Smooth muscle cell (in vitro differentiated cells): ENCODE data around the gene GNB1L. TPM values are rescaled to one million over a fixed set of nuclear protein-coding genes. Genes with fewer than 3 reads are reported as not detected.

Source experiments
- DNase-seq: peaks from one replicate; lab custom pipeline; 2025; ENCODE audit not compliant: unreplicated experiment; lab: John Stamatoyannopoulos, UW
- H2AFZ ChIP-seq: fragments of 200-600 bp; sonication (generic); 2 replicates; pipeline ENCODE4 v1.6.0; 2016; ENCODE audit warnings: antibody characterized with exemption, low read depth, mild to moderate bottlenecking
- H3F3A ChIP-seq: fragments of 200-600 bp; sonication (generic); 2 replicates; pipeline ENCODE4 v1.6.0; 2017; ENCODE audit warnings: antibody characterized with exemption, low read depth
- H3K27ac ChIP-seq: fragments of 200-600 bp; sonication (generic); 2 replicates; pipeline ENCODE4 v1.5.1; 2016; ENCODE audit warnings: low read depth, mild to moderate bottlenecking
- H3K27me3 ChIP-seq: fragments of 200-600 bp; sonication (generic); 2 replicates; pipeline ENCODE4 v1.6.1; 2016; ENCODE audit warnings: low read depth, mild to moderate bottlenecking
- H3K36me3 ChIP-seq: fragments of 200-600 bp; sonication (generic); 2 replicates; pipeline ENCODE4 v1.5.1; 2016; ENCODE audit warnings: low read depth
- H3K4me1 ChIP-seq: fragments of 200-600 bp; sonication (generic); 2 replicates; pipeline ENCODE4 v1.5.1; 2016; ENCODE audit warnings: low read depth
- H3K4me2 ChIP-seq: fragments of 200-600 bp; sonication (generic); 2 replicates; pipeline ENCODE4 v1.6.0; 2016; ENCODE audit warnings: mild to moderate bottlenecking
- H3K4me3 ChIP-seq: fragments of 200-600 bp; sonication (generic); 2 replicates; pipeline ENCODE4 v1.5.1; 2016; ENCODE audit warnings: mild to moderate bottlenecking
- H3K79me2 ChIP-seq: fragments of 200-600 bp; sonication (generic); 2 replicates; pipeline ENCODE4 v1.6.0; 2016; ENCODE audit warnings: low read depth, mild to moderate bottlenecking
- H3K9ac ChIP-seq: fragments of 200-600 bp; sonication (generic); 2 replicates; pipeline ENCODE4 v1.6.0; 2016; ENCODE audit warnings: low read depth
- H3K9me3 ChIP-seq: fragments of 200-600 bp; sonication (generic); replicated peaks from 2 replicates; pipeline ENCODE4 v1.5.1; 2016; ENCODE audit warnings: low read depth
- H4K20me1 ChIP-seq: fragments of 200-600 bp; sonication (generic); 2 replicates; pipeline ENCODE4 v1.6.0; 2016; ENCODE audit warnings: low read depth
- WGBS: methylation state at CpG from one replicate; pipeline ENCODE4 v1.1.7; 2016; ENCODE audit warnings: low lambda C conversion rate; 5-methylcytosine and 5-hydroxymethylcytosine counted together
- polyA plus RNA-seq: library from polyadenylated mRNA; unstranded; fragments of >200 nt; fragmentation: Nextera tagmentation; extraction: Ambion mirVana; gene quantifications from 2 replicates; pipeline ENCODE4 v1.2.1, GENCODE V29; 2016
- total RNA-seq: library from RNA; depleted of rRNA; stranded (reverse); fragments of >200 nt; gene quantifications from 2 replicates; pipeline ENCODE4 v1.2.3, GENCODE V29; 2014
- TF ChIP-seq, protein P1 (sequence below): fragments of 200-600 bp; sonication (generic); IDR thresholded peaks from 2 replicates; pipeline ENCODE4 v1.5.1; 2017; ENCODE audit warnings: borderline replicate concordance, mild to moderate bottlenecking, antibody characterized with exemption; ENCODE audit not compliant: insufficient read depth, poor library complexity, severe bottlenecking

Gene GNB1L
- total and polyA plus RNA-seq, 2 experiments from 2014 or later = 4.1 to 7.4 TPM

- Histone ChIP-seq H3F3A (no peaks in the 10 kb centered on the region), H2AFZ (no peak overlapping the region), H4K20me1 (no peaks in the 10 kb centered on the region), H3K9ac (no peak overlapping the region), H3K4me1 (no peaks in the 10 kb centered on the region), H3K4me2 (no peak overlapping the region), H3K36me3 (no peaks in the 10 kb centered on the region), H3K27ac (no peak overlapping the region), H3K9me3 (no peaks in the 10 kb centered on the region), H3K4me3 (no peak overlapping the region), H3K27me3 (no peaks in the 10 kb centered on the region), H3K79me2 (no peaks in the 10 kb centered on the region)
- no peak for DNase-seq
- TF ChIP-seq, protein P1, sequence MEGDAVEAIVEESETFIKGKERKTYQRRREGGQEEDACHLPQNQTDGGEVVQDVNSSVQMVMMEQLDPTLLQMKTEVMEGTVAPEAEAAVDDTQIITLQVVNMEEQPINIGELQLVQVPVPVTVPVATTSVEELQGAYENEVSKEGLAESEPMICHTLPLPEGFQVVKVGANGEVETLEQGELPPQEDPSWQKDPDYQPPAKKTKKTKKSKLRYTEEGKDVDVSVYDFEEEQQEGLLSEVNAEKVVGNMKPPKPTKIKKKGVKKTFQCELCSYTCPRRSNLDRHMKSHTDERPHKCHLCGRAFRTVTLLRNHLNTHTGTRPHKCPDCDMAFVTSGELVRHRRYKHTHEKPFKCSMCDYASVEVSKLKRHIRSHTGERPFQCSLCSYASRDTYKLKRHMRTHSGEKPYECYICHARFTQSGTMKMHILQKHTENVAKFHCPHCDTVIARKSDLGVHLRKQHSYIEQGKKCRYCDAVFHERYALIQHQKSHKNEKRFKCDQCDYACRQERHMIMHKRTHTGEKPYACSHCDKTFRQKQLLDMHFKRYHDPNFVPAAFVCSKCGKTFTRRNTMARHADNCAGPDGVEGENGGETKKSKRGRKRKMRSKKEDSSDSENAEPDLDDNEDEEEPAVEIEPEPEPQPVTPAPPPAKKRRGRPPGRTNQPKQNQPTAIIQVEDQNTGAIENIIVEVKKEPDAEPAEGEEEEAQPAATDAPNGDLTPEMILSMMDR = no peak
- WGBS = 93% methylated on average over 22 of the region's 22 CpGs
These were observed 69.0 kb downstream of the GNB1L start for GRCh38 chr22:19785461-19786263.

DNA sequence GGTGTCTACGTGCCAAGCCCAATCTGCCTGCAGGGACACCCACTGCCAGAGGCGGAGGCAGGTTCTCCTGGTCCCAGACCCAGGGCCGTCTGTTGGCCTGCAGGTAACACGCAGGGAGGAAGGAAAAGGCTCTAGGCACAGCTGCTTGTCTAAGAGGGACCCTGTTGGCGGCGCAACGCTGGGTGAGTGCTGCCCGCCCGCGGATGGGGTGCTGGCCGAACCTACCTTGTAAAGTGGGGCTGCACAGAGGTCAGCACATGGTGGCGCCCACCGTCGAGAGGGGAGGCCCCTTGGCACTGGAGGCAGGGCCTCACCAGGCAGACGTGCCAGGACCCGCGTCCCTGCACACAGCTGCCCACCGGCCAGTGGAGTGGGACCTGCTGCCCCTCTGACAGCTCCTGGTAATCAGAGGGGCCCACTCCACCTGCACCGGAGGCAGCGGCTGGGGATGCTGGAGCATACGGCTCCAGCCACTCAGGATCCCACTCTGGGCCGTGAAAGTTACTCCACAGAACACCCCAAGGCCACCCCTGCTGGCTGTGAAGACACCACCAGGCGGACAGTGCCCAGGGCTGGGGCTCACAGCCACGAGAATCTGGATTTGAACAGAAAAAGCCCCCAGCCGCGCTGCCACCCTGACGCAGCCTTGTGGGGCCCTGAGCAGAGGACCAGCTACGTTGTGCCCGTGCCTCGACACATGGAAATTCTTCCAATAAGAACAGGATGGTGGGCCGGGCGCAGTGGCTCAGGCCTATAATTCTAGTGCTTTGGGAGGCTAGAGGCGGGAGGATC, 70.1 kb downstream of the GNB1L start:
- TF ChIP-seq, protein P1 = no peak
- Histone ChIP-seq H3K9me3 (no peaks in the 10 kb centered on the region), H4K20me1 (no peaks in the 10 kb centered on the region), H3F3A (no peaks in the 10 kb centered on the region), H3K27me3 (no peaks in the 10 kb centered on the region), H3K9ac (no peak overlapping the region), H3K4me1 (no peaks in the 10 kb centered on the region), H3K79me2 (no peaks in the 10 kb centered on the region), H3K4me2 (no peak overlapping the region), H3K27ac (no peak overlapping the region), H2AFZ (no peak overlapping the region), H3K36me3 (no peaks in the 10 kb centered on the region), H3K4me3 (no peak overlapping the region)
- 93% methylated on average over 33 of the region's 33 CpGs for WGBS
- DNase-seq = no peak

DNA sequence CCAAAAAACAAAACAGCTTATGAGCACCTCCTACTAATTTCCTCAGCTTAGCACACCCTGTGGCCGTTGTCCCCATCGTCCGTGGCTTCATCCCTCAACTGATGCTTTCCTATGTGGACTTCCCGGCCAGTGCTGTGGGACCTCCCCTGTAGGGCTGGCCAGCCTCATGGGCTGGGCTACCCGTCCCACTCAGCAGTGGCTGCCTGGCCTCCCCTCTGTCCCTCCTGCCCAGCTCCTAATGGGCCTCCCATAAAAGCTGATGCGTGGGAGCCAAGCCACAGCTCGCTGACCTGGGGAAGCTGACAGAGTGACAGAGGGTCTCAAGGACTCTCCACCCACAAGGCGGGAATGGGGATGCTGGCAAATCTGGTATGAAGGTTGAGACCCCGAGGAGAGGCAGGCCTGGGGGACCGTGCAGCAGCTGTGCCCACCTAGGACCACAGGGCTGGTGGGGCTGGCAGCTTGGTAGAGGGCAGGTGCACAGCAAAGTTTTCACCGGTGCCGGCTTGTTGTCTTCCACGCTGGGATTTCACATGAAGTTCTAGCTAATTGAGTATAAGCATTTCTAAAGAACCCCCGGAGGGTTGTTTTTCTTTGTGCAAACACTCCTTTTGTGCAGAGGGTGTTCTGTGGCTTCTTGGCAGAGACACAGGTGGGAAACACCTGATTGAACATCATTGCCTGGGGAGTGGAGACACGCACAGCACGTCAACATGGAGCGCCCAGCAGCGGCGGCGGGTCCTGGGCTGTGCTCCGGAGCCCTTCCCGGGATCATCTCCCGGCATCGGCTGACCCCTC, 70.9 kb downstream of the GNB1L start:
- DNase-seq = no peak
- TF ChIP-seq, protein P1 = no peak
- no peaks in the 10 kb centered on the region for H3K36me3 ChIP-seq
- H3K9ac ChIP-seq = no peak overlapping the region
- no peaks in the 10 kb centered on the region for H3K79me2 ChIP-seq
- no peaks in the 10 kb centered on the region for H3K4me1 ChIP-seq
- no peak overlapping the region for H3K27ac ChIP-seq
- no peaks in the 10 kb centered on the region for H3K27me3 ChIP-seq
- H3K4me3 ChIP-seq = no peak overlapping the region
- H4K20me1 ChIP-seq = no peaks in the 10 kb centered on the region
- WGBS = 92% methylated on average over 24 of the region's 24 CpGs
- H3K9me3 ChIP-seq = no peaks in the 10 kb centered on the region
- H3K4me2 ChIP-seq = no peak overlapping the region
- no peak overlapping the region for H2AFZ ChIP-seq
- H3F3A ChIP-seq = no peaks in the 10 kb centered on the region
